Measurements from ENCODE around the gene LRIG2.

- TF ChIP-seq JUN (CRISPR knock-in tag; IDR thresholded peaks at IDR 0.05): no peak
- no peak for TF ChIP-seq CTCF (IDR thresholded peaks at IDR 0.05)
- TF ChIP-seq ZNF416 (CRISPR knock-in tag; IDR thresholded peaks at IDR 0.05): no peak
- TF ChIP-seq USF2 (CRISPR knock-in tag; IDR thresholded peaks at IDR 0.05): no peak
- TF ChIP-seq ELF4 (CRISPR knock-in tag; IDR thresholded peaks at IDR 0.05; ENCODE audit: low read depth): no peak
- no peak for TF ChIP-seq ATF2 (CRISPR knock-in tag; IDR thresholded peaks at IDR 0.05; ENCODE audit: borderline replicate concordance, low read depth)
- no peak for TF ChIP-seq IRF1 (CRISPR knock-in tag; IDR thresholded peaks at IDR 0.05)
- TF ChIP-seq ZNF423 (CRISPR knock-in tag; IDR thresholded peaks at IDR 0.05): no peak
- no peak for TF ChIP-seq FOXP1 (CRISPR knock-in tag; IDR thresholded peaks at IDR 0.05; ENCODE audit: borderline replicate concordance)
- no peak for TF ChIP-seq NR1H2 (CRISPR knock-in tag; IDR thresholded peaks at IDR 0.05)
- no peak for TF ChIP-seq CREB1 (CRISPR knock-in tag; IDR thresholded peaks at IDR 0.05)
Observed at GRCh38 chr1:113096493-113096892, 23.5 kb downstream of the LRIG2 start.

All from WTC11 (cell line).